Measurements from ENCODE around the gene PLA2G4A. TPM values are rescaled to one million over a fixed set of nuclear protein-coding genes. Genes with fewer than 3 reads are reported as not detected.

Gene PLA2G4A
- total RNA-seq, 1 experiment from 2014 or later = 3.8 TPM

- peaks cover 17% of the 10 kb centered on the region for H3K4me1 Mint-ChIP-seq (ENCODE audit: insufficient read depth, unreplicated experiment)
- TF ChIP-seq CTCF (IDR thresholded peaks at IDR 0.05; ENCODE audit: unreplicated experiment) = no peak
- no peak overlapping the region for H3K4me3 Mint-ChIP-seq (ENCODE audit: unreplicated experiment)
- no TSS peak for BruUV-seq (replicated peaks)
- ChIA-PET CTCF (interaction anchor here (0.6 to 3.7 kb wide), 11 partner anchors 9 to 491 kb away, joined by 3 to 29 read pairs (median 3); partner anchors contain the start of gene PTGS2), POLR2A (interaction anchor here (0.7 to 1.6 kb wide), 5 partner anchors 13 to 599 kb away, joined by 3 to 9 read pairs (median 4); partner anchors contain the start of genes ODR4, PLA2G4A and TPR)
- peak overlapping the region; percentile 3 for H3K27ac Mint-ChIP-seq (ENCODE audit: low read depth, unreplicated experiment)
- DNase-seq (ENCODE audit: unreplicated experiment) = peak; percentile 68
- H3K27me3 Mint-ChIP-seq (ENCODE audit: insufficient read depth, unreplicated experiment) = no peaks in the 10 kb centered on the region
- intact Hi-C loops (cut with micrococcal nuclease) = no loop called here
- H3K9me3 Mint-ChIP-seq (ENCODE audit: unreplicated experiment) = no peaks in the 10 kb centered on the region
- no peaks in the 10 kb centered on the region for H3K36me3 Mint-ChIP-seq (ENCODE audit: insufficient read depth, unreplicated experiment)
Observed at GRCh38 chr1:186974774-186975181, 146.0 kb downstream of the PLA2G4A start.

- TF ChIP-seq CTCF (IDR thresholded peaks at IDR 0.05; ENCODE audit: unreplicated experiment) = no peak
- Mint-ChIP-seq H3K9me3 (ENCODE audit: unreplicated experiment) (no peaks in the 10 kb centered on the region), H3K27ac (ENCODE audit: low read depth, unreplicated experiment) (peak overlapping the region; percentile 3), H3K27me3 (ENCODE audit: insufficient read depth, unreplicated experiment) (no peaks in the 10 kb centered on the region), H3K4me3 (ENCODE audit: unreplicated experiment) (no peak overlapping the region), H3K4me1 (ENCODE audit: insufficient read depth, unreplicated experiment) (peaks cover 17% of the 10 kb centered on the region), H3K36me3 (ENCODE audit: insufficient read depth, unreplicated experiment) (peaks cover 4% of the 10 kb centered on the region)
- intact Hi-C loops (cut with micrococcal nuclease) = no loop called here
- POLR2A ChIA-PET = interaction anchor here (0.7 to 1.6 kb wide), 4 partner anchors 14 to 600 kb away, joined by 3 to 9 read pairs (median 4); partner anchors contain the start of genes ODR4, PLA2G4A and TPR
- no TSS peak for BruUV-seq (replicated peaks)
- no peak for DNase-seq (ENCODE audit: unreplicated experiment)
- CTCF ChIA-PET = interaction anchor here (0.6 to 3.7 kb wide), 10 partner anchors 8 to 491 kb away, joined by 3 to 29 read pairs (median 4); partner anchors contain the start of gene PTGS2
Observed at GRCh38 chr1:186975220-186975619, 146.5 kb downstream of the PLA2G4A start.

GRCh38 chr1:186976700-186977099 is 148.0 kb downstream of the PLA2G4A start:
- Mint-ChIP-seq H3K9me3 (ENCODE audit: unreplicated experiment) (no peaks in the 10 kb centered on the region), H3K27me3 (ENCODE audit: insufficient read depth, unreplicated experiment) (no peaks in the 10 kb centered on the region), H3K4me1 (ENCODE audit: insufficient read depth, unreplicated experiment) (peaks cover 17% of the 10 kb centered on the region), H3K4me3 (ENCODE audit: unreplicated experiment) (no peak overlapping the region), H3K36me3 (ENCODE audit: insufficient read depth, unreplicated experiment) (peaks cover 6% of the 10 kb centered on the region), H3K27ac (ENCODE audit: low read depth, unreplicated experiment) (no peak overlapping the region)
- no TSS peak for BruUV-seq (replicated peaks)
- no peak for DNase-seq (ENCODE audit: unreplicated experiment)
- intact Hi-C loops (cut with micrococcal nuclease) = no loop called here
- TF ChIP-seq CTCF (IDR thresholded peaks at IDR 0.05; ENCODE audit: unreplicated experiment) = no peak
- CTCF ChIA-PET = interaction anchor here (0.6 to 3.7 kb wide), 11 partner anchors 9 to 371 kb away, joined by 3 to 29 read pairs (median 6); no protein-coding TSS in a partner anchor
- POLR2A ChIA-PET = interaction anchor here (0.8 to 1.3 kb wide), 5 partner anchors 16 to 601 kb away, joined by 3 to 4 read pairs (median 3); partner anchors contain the start of genes ODR4 and TPR

GRCh38 chr1:186977266-186977957 is 148.7 kb downstream of the PLA2G4A start:
- Mint-ChIP-seq H3K27ac (ENCODE audit: low read depth, unreplicated experiment) (no peak overlapping the region), H3K36me3 (ENCODE audit: insufficient read depth, unreplicated experiment) (peaks cover 6% of the 10 kb centered on the region), H3K4me3 (ENCODE audit: unreplicated experiment) (no peak overlapping the region), H3K4me1 (ENCODE audit: insufficient read depth, unreplicated experiment) (peaks cover 17% of the 10 kb centered on the region), H3K27me3 (ENCODE audit: insufficient read depth, unreplicated experiment) (no peaks in the 10 kb centered on the region), H3K9me3 (ENCODE audit: unreplicated experiment) (no peaks in the 10 kb centered on the region)
- no peak for TF ChIP-seq CTCF (IDR thresholded peaks at IDR 0.05; ENCODE audit: unreplicated experiment)
- POLR2A ChIA-PET = interaction anchor here (0.7 to 1.4 kb wide), 8 partner anchors 16 to 602 kb away, joined by 3 to 4 read pairs (median 3); partner anchors contain the start of genes ODR4 and TPR
- CTCF ChIA-PET = interaction anchor here (0.5 to 3.7 kb wide), 17 partner anchors 9 to 1367 kb away, joined by 3 to 29 read pairs (median 4); no protein-coding TSS in a partner anchor
- intact Hi-C loops (cut with micrococcal nuclease) = no loop called here
- BruUV-seq (replicated peaks) = no TSS peak
- DNase-seq (ENCODE audit: unreplicated experiment) = peak; percentile 21

Data from MCF 10A (cell line).